Keratinocyte (primary cell): Measurements from ENCODE around the gene RPL13A.

ENCODE experiments used
- EZH2 ChIP-seq: IDR thresholded peaks from one replicate; pipeline ENCODE4 v1.6.1; 2012; ENCODE audit warnings: inconsistent platforms, mild to moderate bottlenecking, low read length, moderate library complexity
- TF ChIP-seq, protein P1 (sequence below), 3 experiments: IDR thresholded peaks in 1 of 3; conservative IDR thresholded peaks in 1 of 3; optimal IDR thresholded peaks in 1 of 3; 2 replicates in 2 of 3; 3 replicates in 1 of 3; pipeline versions ENCODE3 to v1.5.1; 2011; ENCODE audit warnings: low read length in 3 of 3, mild to moderate bottlenecking in 3 of 3, moderate library complexity in 2 of 3, control low read depth in 1 of 3, inconsistent platforms in 1 of 3; ENCODE audit not compliant: insufficient read depth in 2 of 3; ENCODE audit errors: extremely low read depth in 1 of 3

DNA sequence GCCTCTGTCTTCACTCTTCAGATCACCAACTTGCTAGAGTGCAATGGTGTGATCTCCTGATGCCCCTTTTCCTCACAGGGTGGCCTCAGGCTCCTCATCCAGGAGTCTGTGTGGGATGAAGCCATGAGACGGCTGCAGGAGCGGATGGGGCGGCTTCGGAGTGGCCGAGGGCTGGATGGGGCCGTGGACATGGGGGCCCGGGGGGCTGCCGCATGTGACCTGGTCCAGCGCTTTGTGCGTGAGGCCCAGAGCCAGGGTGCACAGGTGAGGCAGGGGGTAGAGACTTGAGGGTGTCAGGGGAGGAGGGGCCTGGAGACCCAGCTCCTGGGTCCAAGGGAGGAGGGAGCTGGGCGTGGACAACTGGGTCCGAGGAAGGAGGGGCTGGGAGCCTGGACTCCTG lies 24.9 kb upstream of the RPL13A start:
- TF ChIP-seq, protein P1, sequence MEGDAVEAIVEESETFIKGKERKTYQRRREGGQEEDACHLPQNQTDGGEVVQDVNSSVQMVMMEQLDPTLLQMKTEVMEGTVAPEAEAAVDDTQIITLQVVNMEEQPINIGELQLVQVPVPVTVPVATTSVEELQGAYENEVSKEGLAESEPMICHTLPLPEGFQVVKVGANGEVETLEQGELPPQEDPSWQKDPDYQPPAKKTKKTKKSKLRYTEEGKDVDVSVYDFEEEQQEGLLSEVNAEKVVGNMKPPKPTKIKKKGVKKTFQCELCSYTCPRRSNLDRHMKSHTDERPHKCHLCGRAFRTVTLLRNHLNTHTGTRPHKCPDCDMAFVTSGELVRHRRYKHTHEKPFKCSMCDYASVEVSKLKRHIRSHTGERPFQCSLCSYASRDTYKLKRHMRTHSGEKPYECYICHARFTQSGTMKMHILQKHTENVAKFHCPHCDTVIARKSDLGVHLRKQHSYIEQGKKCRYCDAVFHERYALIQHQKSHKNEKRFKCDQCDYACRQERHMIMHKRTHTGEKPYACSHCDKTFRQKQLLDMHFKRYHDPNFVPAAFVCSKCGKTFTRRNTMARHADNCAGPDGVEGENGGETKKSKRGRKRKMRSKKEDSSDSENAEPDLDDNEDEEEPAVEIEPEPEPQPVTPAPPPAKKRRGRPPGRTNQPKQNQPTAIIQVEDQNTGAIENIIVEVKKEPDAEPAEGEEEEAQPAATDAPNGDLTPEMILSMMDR (optimal IDR thresholded peaks at IDR 0.05 in 1 of 3, IDR thresholded peaks at IDR 0.05 in 1 of 3, conservative IDR thresholded peaks at IDR 0.05 in 1 of 3; ENCODE audit: extremely low read depth in 1 of 3, insufficient read depth in 2 of 3, low read length in 3 of 3): no peak
- no peak for TF ChIP-seq EZH2
